A204.1 (cell line): Measurements from ENCODE around the gene SPIB.
"Not testable (repeated sequence)": the region's sequence is repeated elsewhere in the genome, so short reads cannot be mapped to it uniquely, and the experiment has no call there.

Experiments used
- FAIRE-seq: peaks from 2 replicates; lab custom pipeline; 2012; peaks lifted over from hg19 to GRCh38; lab: Jason Lieb, UNC

Gene SPIB

GRCh38 chr19:50418176-50419021 lies at the start of gene SPIB:
Gene SPIB, plus strand, starts transcription at chr19:50418938. Its CDS starts 25 bp downstream, at chr19:50418963.
- FAIRE-seq = no peak

GRCh38 chr19:50371914-50372475 lies 46.7 kb upstream of the SPIB start:
- no peak for FAIRE-seq

GRCh38 chr19:50376166-50377050 lies 42.3 kb upstream of the SPIB start, which contains the start of gene NR1H2:
Gene NR1H2, plus strand, starts transcription at chr19:50376457. Its CDS starts 1,149 bp downstream, at chr19:50377606.
- peak; percentile 88 for FAIRE-seq

GRCh38 chr19:50377051-50377461 lies 41.7 kb upstream of the SPIB start:
- no peak for FAIRE-seq

- FAIRE-seq = no peak
Observed at GRCh38 chr19:50377517-50377916, 41.2 kb upstream of the SPIB start.

- no peak for FAIRE-seq
Observed at GRCh38 chr19:50378169-50378862, 40.4 kb upstream of the SPIB start.

GRCh38 chr19:50378863-50379236 lies 39.9 kb upstream of the SPIB start:
- FAIRE-seq = no peak

- FAIRE-seq = no peak
Observed at GRCh38 chr19:50379602-50380001, 39.1 kb upstream of the SPIB start.

GRCh38 chr19:50380137-50380536 lies 38.6 kb upstream of the SPIB start:
- no peak for FAIRE-seq

- no peak for FAIRE-seq
Observed at GRCh38 chr19:50380751-50381151, 38.0 kb upstream of the SPIB start.

- FAIRE-seq = no peak
Observed at GRCh38 chr19:50381881-50382729, 36.6 kb upstream of the SPIB start.

GRCh38 chr19:50383001-50383851 lies 35.5 kb upstream of the SPIB start:
- no peak for FAIRE-seq

- peak; percentile 90 for FAIRE-seq
Observed at GRCh38 chr19:50383852-50384684, 34.7 kb upstream of the SPIB start, which contains the start of gene POLD1. Gene POLD1, plus strand, starts transcription at chr19:50384347. Its CDS starts 14,505 bp downstream, at chr19:50398852.

- FAIRE-seq = no peak
Observed at GRCh38 chr19:50384685-50385535, 33.8 kb upstream of the SPIB start.

- no peak for FAIRE-seq
Observed at GRCh38 chr19:50387176-50387867, 31.4 kb upstream of the SPIB start.

GRCh38 chr19:50387868-50388245 lies 30.9 kb upstream of the SPIB start:
- no peak for FAIRE-seq

GRCh38 chr19:50390295-50390694 lies 28.4 kb upstream of the SPIB start:
- not testable (repeated sequence) for FAIRE-seq

- FAIRE-seq = not testable (repeated sequence)
Observed at GRCh38 chr19:50390952-50391351, 27.8 kb upstream of the SPIB start.
